ENCODE results near the gene IL1R1.
A peak's percentile ranks its signal among the peaks of the same experiment; 100 is the strongest.

The IL1R1 gene

DNA sequence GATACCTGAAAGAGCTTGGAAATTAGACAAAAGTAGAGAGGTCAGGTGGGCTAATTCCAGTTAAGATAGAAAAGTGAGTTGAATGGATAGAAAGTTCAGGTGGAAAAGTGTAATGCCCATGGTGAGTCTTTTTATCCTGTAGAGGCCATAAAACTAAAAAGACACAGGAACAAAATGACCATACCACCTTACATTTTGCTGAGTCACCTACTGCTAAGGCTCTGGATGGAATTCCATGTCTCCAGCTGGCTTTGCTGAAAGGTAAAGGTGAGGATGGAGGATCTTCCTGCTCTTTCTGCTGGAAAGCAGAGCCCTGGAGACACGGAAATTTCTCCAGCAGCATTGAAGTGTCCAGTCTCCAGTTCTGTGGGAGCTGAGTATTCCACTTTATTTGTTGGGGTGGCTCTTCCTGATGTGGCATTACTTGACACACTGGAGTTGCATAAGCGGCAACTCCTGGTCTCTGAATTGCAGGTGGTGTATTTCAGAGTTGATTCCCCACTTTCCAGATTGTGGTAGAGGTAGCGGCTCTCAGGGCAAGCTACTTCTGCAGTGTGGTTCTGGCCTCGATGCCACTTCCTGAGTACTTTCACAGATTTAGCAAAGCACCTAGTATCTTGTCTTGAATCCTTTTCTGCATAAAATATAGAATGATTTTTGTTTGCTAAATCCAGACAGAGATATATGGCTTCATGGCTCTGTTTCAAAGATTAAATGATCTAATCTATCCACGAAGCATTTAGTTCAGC is 55.0 kb downstream of the IL1R1 start:
- TF ChIP-seq CTCF (conservative IDR thresholded peaks at IDR 0.05): no peak
- H3K27ac ChIP-seq: no peak overlapping the region

GRCh38 chr2:102200539-102200938 is 58.0 kb downstream of the IL1R1 start:
- no peak for TF ChIP-seq CTCF (conservative IDR thresholded peaks at IDR 0.05)
- peak overlapping the region; percentile 29; the same call in 1 of the 2 replicates for H3K27ac ChIP-seq

DNA sequence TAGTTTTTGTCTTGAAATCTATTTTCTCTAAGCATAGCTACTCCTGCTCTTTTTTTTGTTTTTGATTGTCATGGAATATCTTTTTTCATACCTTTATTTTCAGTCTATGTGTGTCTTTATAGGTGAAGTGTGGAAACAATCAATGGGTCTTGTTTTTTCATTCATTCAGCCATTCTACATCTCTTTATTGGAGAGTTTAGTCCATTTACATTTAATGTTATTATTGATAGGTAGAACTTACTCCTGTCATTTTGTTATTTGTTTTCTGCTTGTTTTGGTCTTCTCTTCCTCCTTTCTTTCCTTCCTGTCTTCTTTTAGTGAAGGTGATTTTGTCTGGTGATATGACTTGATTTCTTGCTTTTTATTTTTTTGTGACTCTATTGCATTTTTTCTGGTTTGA is 62.1 kb downstream of the IL1R1 start:
- no peak overlapping the region for H3K27ac ChIP-seq
- TF ChIP-seq CTCF (conservative IDR thresholded peaks at IDR 0.05): no peak

DNA sequence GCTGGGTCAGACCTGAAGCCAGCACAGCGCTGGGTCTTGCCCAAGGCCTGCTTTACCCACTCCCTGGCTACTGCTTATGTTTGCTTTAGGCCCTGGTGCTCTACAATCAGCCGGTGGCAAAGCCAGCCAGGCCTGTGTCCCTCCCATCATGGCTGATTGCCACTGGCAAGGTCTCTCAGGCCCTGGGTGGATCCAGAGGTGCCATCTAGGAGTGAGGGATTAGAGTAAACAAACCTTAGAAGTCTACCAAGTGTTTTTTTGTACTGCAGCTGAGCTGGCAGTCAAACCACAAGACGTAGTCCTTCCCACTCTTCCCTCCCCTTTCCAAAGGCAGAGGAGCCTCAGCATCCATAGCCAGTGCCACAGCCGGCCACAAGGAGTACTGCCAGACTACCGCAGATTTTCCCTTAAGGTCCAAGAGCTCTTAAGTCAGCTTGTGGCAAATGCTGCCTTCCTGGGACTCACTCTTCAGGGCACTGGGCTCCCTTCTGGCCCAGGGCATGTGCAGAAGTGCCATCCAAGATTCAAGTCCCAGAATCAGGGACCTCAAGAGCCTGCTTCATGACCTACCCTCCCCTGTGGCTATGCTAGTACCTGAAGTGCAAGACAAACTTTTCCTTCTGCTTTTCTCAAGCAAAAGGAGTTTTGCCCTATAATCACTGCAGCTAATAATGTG is 64.3 kb downstream of the IL1R1 start:
- no peak for TF ChIP-seq CTCF (conservative IDR thresholded peaks at IDR 0.05)
- H3K27ac ChIP-seq: no peak overlapping the region

DNA sequence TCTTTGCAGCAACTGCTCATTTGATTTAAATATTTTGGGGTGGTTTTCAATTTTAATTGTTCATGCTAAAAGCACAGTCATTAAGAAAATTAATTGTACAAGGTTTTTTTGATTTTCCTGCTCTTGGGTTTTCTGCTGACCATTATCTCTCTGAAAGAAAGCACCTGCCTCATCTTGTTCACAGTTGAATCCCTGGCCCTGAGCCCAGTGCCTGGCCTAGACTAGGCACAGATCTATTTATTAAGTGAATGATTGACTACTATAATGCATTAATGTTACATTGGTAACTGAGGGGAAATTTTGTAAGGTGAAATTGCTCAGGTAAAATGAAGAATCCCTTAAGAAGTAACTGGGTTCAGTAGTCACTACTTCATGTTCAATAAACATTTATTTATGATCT is 66.2 kb downstream of the IL1R1 start:
- no peak for TF ChIP-seq CTCF (conservative IDR thresholded peaks at IDR 0.05)

GRCh38 chr2:102209474-102209873 is 66.9 kb downstream of the IL1R1 start:
- TF ChIP-seq CTCF (conservative IDR thresholded peaks at IDR 0.05): no peak
- peak overlapping the region; percentile 25; the same call in 1 of the 2 replicates for H3K27ac ChIP-seq

More for the DNA sequence above, 66.2 kb downstream of the IL1R1 start:
- H3K27ac ChIP-seq: peak overlapping the region; percentile 25; the same call in 1 of the 2 replicates

DNA sequence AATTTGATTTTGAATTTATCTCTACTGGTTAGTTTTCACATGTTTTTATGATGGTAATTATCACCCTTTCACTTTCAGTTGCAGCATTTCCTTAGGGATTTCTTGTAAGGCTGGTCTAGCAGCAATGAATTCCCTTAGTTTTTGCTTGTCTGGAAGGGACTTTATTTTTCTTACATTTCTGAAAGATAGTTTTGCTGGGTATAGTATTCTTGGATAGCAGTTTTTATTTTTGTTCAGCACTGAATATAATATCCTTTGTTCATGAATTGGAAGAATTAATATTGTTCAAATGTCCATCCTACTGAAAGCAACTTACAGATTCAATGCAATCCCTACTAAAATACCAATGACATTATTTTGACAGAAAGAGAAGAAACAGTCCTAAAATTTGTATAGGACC is 74.5 kb downstream of the IL1R1 start:
- no peak overlapping the region for H3K27ac ChIP-seq
- TF ChIP-seq CTCF (conservative IDR thresholded peaks at IDR 0.05): no peak

Data from VCaP (cell line).